IPS-NIHi7 (cell line): ENCODE results near the gene PTH.

Experiments used
- DNase-seq: peaks from one replicate; pipeline ENCODE4 v3.0.0; 2012; ENCODE audit warnings: mixed read lengths; ENCODE audit errors: extremely low spot score

Gene PTH

GRCh38 chr11:13449522-13449921, 46.3 kb downstream of the PTH start:
- no peak for DNase-seq

- no peak for DNase-seq
Measured at GRCh38 chr11:13448876-13449275, 46.9 kb downstream of the PTH start.

GRCh38 chr11:13446444-13446843, 49.4 kb downstream of the PTH start:
- DNase-seq = no peak

- DNase-seq = no peak
Measured at GRCh38 chr11:13445588-13445987, 50.2 kb downstream of the PTH start.
